ENCODE data around the gene FIGNL2.

Gene FIGNL2

GRCh38 chr12:51851413-51852124, 3.1 kb upstream of the FIGNL2 start:
- DNase-seq: peak in 1 of 2 donors; percentile 11

GRCh38 chr12:51850965-51851299, 2.4 kb upstream of the FIGNL2 start:
- no peak for DNase-seq

GRCh38 chr12:51850081-51850964, 1.8 kb upstream of the FIGNL2 start:
- no peak for DNase-seq

- DNase-seq: no peak
Measured at GRCh38 chr12:51848841-51849735, 570 bp upstream of the FIGNL2 start.

- no peak for DNase-seq
Measured at GRCh38 chr12:51847643-51848325, 734 bp downstream of the FIGNL2 start.

GRCh38 chr12:51846911-51847642, 1.4 kb downstream of the FIGNL2 start:
- DNase-seq: peak; percentile 42 to 45

GRCh38 chr12:51846271-51846691, 2.2 kb downstream of the FIGNL2 start:
- DNase-seq: no peak

GRCh38 chr12:51845482-51845881, 3.0 kb downstream of the FIGNL2 start:
- no peak for DNase-seq

- no peak for DNase-seq
Measured at GRCh38 chr12:51844854-51845253, 3.7 kb downstream of the FIGNL2 start.

- no peak for DNase-seq
Measured at GRCh38 chr12:51841727-51842126, 6.8 kb downstream of the FIGNL2 start.

GRCh38 chr12:51840966-51841365, 7.6 kb downstream of the FIGNL2 start:
- no peak for DNase-seq

GRCh38 chr12:51839310-51839947, 9.1 kb downstream of the FIGNL2 start:
- DNase-seq: no peak

GRCh38 chr12:51838762-51839161, 9.8 kb downstream of the FIGNL2 start:
- DNase-seq: no peak

GRCh38 chr12:51838036-51838435, 10.5 kb downstream of the FIGNL2 start:
- DNase-seq: no peak

- DNase-seq: no peak
Measured at GRCh38 chr12:51837286-51837685, 11.2 kb downstream of the FIGNL2 start.

- no peak for DNase-seq
Measured at GRCh38 chr12:51836827-51837173, 11.7 kb downstream of the FIGNL2 start.

- no peak for DNase-seq
Measured at GRCh38 chr12:51836041-51836826, 12.3 kb downstream of the FIGNL2 start.

- no peak for DNase-seq
Measured at GRCh38 chr12:51834411-51834810, 14.1 kb downstream of the FIGNL2 start.

- DNase-seq: no peak
Measured at GRCh38 chr12:51833448-51834227, 14.9 kb downstream of the FIGNL2 start.
